Testis (tissue), 2 donors: ENCODE results near the gene TCF12.

Source experiments
- POLR2A ChIP-seq: fragments of 450-650 bp; IDR thresholded peaks from one replicate; pipeline ENCODE4 v1.6.1; 2017; ENCODE audit warnings: antibody characterized with exemption, mild to moderate bottlenecking, moderate library complexity
- TF ChIP-seq, protein P1 (sequence below), 3 experiments: fragments of 450-650 bp in 2 of 3; fragments of 200-600 bp in 1 of 3; sonication (generic) in 1 of 3; IDR thresholded peaks; one replicate each; pipeline ENCODE4 v1.5.1; 2016 to 2019; ENCODE audit warnings: antibody characterized with exemption in 3 of 3, mild to moderate bottlenecking in 2 of 3, moderate library complexity in 1 of 3

DNA sequence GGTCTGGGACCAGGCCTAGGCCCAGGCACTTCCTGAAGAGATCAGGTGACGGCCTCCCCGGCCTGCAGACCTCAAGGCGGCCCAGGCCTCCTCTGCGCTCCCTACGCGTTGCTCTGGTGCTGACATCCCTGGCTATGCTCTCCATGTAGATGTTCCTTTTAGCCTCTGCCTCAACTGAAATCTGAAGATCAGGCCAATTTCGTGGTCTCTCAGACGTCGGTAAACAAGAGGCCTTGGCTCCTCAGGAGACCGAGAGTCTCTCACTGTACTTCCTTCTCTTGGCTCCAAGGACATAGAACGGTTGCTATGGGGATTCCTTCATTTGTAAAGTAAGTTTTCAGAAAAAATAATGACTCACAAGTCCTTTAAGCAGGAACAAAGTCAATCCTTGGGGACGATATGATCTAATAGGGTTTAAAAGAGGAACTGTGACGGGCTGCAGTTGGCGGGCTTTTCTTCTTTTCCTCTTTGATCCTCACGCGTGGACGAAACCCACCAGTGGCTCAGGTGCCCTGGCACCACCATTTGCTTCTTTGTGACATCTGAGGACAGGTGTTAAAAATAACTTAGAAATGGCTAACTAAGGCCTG lies 402.3 kb downstream of the TCF12 start:
- no peak for TF ChIP-seq POLR2A
- TF ChIP-seq, protein P1, sequence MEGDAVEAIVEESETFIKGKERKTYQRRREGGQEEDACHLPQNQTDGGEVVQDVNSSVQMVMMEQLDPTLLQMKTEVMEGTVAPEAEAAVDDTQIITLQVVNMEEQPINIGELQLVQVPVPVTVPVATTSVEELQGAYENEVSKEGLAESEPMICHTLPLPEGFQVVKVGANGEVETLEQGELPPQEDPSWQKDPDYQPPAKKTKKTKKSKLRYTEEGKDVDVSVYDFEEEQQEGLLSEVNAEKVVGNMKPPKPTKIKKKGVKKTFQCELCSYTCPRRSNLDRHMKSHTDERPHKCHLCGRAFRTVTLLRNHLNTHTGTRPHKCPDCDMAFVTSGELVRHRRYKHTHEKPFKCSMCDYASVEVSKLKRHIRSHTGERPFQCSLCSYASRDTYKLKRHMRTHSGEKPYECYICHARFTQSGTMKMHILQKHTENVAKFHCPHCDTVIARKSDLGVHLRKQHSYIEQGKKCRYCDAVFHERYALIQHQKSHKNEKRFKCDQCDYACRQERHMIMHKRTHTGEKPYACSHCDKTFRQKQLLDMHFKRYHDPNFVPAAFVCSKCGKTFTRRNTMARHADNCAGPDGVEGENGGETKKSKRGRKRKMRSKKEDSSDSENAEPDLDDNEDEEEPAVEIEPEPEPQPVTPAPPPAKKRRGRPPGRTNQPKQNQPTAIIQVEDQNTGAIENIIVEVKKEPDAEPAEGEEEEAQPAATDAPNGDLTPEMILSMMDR (IDR thresholded peaks at IDR 0.05), result no peak
